Activated CD8-positive, alpha-beta memory T cell treated with anti-CD3 and anti-CD28 coated beads, Interleukin-2, amount 10 ng/mL, durations not matched to agents 7 days and 5 days (primary cell): ENCODE measurements around the gene HIC2. TPM values are rescaled to one million over a fixed set of nuclear protein-coding genes. Genes with fewer than 3 reads are reported as not detected.
A peak's percentile ranks its signal among the peaks of the same experiment; 100 is the strongest.
"Not testable (repeated sequence)": the region's sequence is repeated elsewhere in the genome, so short reads cannot be mapped to it uniquely, and the experiment has no call there.

ENCODE experiments used
- ATAC-seq: fragments of 150-1000 bp; cut with Tn5 transposase; one replicate; pipeline ENCODE4 v1.10.0; 2021; ENCODE audit warnings: moderate library complexity
- CTCF ChIA-PET: fragments of 350-600 bp; sonication (Branson Sonifier 250); formaldehyde crosslinking; loops from one replicate; lab custom pipeline; 2021; ENCODE audit warnings: antibody characterized with exemption; lab: Charles Lee
- DNase-seq: peaks from one replicate; pipeline ENCODE4 v3.0.0-alpha.2; 2020
- H3K27ac Mint-ChIP-seq: one replicate; pipeline ENCODE4 v1.8.0; 2021; ENCODE audit warnings: mild to moderate bottlenecking, mixed read lengths
- H3K27me3 Mint-ChIP-seq: one replicate; pipeline ENCODE4 v1.8.0; 2021; ENCODE audit warnings: mixed read lengths
- H3K36me3 Mint-ChIP-seq: one replicate; pipeline ENCODE4 v1.8.0; 2021; ENCODE audit warnings: mild to moderate bottlenecking, mixed read lengths
- H3K4me1 Mint-ChIP-seq: one replicate; pipeline ENCODE4 v1.8.0; 2021; ENCODE audit warnings: mixed read lengths
- H3K4me3 Mint-ChIP-seq: one replicate; pipeline ENCODE4 v1.8.0; 2021; ENCODE audit warnings: mild to moderate bottlenecking, moderate library complexity, mixed read lengths
- H3K9me3 Mint-ChIP-seq: one replicate; pipeline ENCODE4 v1.8.0; 2022; ENCODE audit warnings: low read depth, mixed read lengths
- total RNA-seq, 2 experiments: library from RNA; stranded (reverse); gene quantifications; one replicate each; pipeline ENCODE4 v1.2.3, GENCODE V29; 2021

The HIC2 gene
- total RNA-seq, 2 experiments from 2014 or later = 4.2 to 4.4 TPM

DNA sequence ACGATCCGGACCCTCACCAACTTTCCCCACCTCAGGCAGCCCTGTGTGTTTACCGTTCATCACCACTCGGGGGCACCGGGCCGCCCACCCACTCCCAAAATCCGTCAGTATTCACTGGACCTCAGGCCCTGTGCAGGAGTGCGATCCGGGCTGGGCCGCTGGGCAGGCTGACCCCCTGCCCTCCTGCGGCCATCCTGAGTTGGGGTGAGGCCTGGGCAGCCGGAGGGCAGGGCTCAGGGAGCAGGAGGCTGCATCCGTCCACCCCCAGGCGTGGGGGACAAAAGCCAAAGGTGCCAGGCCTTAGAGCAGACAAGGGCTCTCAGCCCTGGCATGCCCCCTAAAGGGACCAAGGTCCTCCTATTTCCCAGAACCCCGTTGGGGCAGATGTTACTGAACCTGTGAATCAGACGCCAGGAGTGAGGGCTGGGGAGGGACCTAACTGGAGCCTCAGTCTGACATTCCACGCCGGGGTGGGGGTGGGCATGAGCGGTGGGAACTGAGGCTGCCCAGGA lies 33.2 kb downstream of the HIC2 start:
- no peaks in the 10 kb centered on the region for H3K9me3 Mint-ChIP-seq
- CTCF ChIA-PET = no interaction called here
- no peak overlapping the region for H3K4me3 Mint-ChIP-seq
- H3K27ac Mint-ChIP-seq = no peak overlapping the region
- no peak for ATAC-seq
- no peaks in the 10 kb centered on the region for H3K4me1 Mint-ChIP-seq
- no peaks in the 10 kb centered on the region for H3K27me3 Mint-ChIP-seq
- H3K36me3 Mint-ChIP-seq = no peaks in the 10 kb centered on the region
- DNase-seq = peak; percentile 8

DNA sequence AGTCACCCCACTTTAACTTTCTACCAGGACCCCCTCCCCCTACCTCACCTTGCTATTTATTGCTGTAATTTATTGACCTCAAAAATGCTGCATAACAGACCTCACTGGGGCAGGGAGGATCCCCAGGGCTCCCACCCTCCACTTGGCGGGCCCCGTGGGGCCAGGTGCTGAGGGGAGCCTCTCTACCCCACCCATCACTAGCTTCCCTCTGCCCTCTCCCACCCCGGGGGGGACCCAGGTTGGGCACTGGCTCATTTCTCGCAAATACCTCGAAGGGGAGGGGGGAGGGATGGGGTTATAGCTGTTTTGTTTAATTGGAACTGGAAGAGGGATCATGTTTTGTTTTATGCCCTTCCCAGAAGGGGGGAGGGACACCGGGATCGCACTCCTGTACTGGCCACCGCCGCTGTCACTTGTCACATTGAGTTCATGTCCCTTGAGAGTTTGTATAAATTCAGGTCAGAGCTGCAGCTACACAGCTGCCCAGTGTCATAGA lies 33.7 kb downstream of the HIC2 start:
- H3K36me3 Mint-ChIP-seq = no peaks in the 10 kb centered on the region
- H3K4me3 Mint-ChIP-seq = no peak overlapping the region
- no peaks in the 10 kb centered on the region for H3K4me1 Mint-ChIP-seq
- H3K27ac Mint-ChIP-seq = no peak overlapping the region
- no peaks in the 10 kb centered on the region for H3K27me3 Mint-ChIP-seq
- ATAC-seq (no peak), DNase-seq (peak; percentile 22)
- H3K9me3 Mint-ChIP-seq = no peaks in the 10 kb centered on the region
- CTCF ChIA-PET = no interaction called here

DNA sequence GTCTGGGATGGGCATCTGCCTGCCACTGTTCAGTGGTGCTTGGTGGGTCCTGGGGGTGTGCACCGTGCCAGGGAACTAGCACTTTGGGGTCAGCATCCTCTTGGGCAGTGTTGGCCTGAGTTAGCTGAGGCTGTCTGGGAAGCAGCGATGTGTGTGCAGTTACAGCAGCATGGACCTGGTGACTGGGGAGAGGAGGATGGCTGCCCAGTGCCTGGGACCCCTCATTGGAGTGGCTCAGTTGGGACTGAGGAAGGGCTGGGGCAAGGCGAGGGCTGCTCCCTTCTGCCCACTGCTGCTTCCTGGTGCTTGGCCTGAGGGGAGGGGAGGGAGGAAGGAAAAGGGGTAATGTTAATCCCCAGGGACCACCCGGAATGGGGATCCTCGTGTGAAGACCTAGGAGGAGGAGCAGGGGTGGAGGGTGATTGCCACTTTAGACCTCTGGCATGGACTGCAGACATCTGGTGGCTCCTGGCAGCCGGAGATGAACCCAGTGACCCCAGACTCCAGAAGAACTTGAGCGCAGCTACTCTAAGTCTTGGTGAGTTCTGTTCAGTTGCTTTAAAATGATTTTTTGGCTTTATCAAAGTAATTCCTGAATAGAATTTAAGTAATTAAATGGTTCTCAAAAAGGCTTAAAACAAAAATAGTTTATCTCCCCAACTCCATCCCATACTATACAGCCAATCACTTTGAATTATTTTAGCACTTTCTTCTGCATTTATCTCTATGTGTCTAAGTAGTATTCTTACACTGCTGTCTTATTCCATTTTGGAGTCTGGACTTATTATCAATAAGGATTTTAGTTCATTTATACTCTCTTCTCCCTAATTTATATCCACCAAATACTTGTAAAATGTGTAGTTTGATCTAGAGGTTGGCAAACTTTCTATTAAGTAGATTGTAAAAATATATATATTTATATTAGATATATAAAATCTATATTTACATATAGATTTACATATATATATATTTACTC lies 34.7 kb downstream of the HIC2 start:
- no peak overlapping the region for H3K4me3 Mint-ChIP-seq
- no peak for ATAC-seq
- no peaks in the 10 kb centered on the region for H3K9me3 Mint-ChIP-seq
- no peaks in the 10 kb centered on the region for H3K27me3 Mint-ChIP-seq
- DNase-seq = peak; percentile 23
- H3K36me3 Mint-ChIP-seq = no peaks in the 10 kb centered on the region
- H3K4me1 Mint-ChIP-seq = no peaks in the 10 kb centered on the region
- CTCF ChIA-PET = no interaction called here
- no peak overlapping the region for H3K27ac Mint-ChIP-seq

DNA sequence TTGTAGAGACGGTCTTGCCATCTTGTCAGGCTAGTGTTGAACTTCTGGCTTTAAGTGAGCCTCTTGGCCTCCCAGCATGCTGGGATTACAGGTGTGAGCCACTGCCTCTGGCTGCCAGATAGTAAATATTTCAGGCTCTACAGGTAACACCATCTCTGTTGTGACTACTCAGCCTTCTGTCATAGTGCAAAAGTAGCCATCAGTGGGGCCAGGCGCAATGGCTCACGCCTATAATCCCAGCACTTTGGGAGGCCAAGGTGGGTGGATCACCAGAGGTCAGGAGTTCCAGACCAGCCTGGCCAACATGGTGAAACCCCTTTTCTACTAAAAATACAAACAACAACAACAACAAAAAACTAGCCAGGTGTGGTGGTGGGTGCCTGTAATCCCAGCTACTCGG lies 35.5 kb downstream of the HIC2 start:
- peak; percentile 29 for DNase-seq
- H3K9me3 Mint-ChIP-seq, H3K27me3 Mint-ChIP-seq, H3K27ac Mint-ChIP-seq, H3K36me3 Mint-ChIP-seq, CTCF ChIA-PET, H3K4me3 Mint-ChIP-seq, ATAC-seq, H3K4me1 Mint-ChIP-seq: not testable (repeated sequence)

DNA sequence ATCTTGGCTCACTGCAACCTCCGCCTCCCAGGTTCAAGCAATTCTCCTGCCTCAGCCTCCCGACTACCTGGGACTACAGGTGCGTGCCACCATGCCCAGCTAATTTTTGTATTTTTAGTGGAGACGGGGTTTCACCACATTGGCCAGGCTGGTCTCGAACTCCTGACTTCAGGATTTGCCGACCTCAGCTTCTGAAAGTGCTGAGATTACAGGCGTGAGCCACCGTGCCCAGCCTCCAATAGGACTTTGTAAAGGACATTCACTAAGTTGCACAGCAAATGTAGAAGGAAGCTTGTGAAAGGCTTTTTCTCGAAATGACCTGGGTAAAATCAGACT lies 37.8 kb downstream of the HIC2 start:
- DNase-seq, H3K4me3 Mint-ChIP-seq, H3K9me3 Mint-ChIP-seq, H3K36me3 Mint-ChIP-seq, H3K27ac Mint-ChIP-seq, H3K27me3 Mint-ChIP-seq, H3K4me1 Mint-ChIP-seq, CTCF ChIA-PET, ATAC-seq: not testable (repeated sequence)

DNA sequence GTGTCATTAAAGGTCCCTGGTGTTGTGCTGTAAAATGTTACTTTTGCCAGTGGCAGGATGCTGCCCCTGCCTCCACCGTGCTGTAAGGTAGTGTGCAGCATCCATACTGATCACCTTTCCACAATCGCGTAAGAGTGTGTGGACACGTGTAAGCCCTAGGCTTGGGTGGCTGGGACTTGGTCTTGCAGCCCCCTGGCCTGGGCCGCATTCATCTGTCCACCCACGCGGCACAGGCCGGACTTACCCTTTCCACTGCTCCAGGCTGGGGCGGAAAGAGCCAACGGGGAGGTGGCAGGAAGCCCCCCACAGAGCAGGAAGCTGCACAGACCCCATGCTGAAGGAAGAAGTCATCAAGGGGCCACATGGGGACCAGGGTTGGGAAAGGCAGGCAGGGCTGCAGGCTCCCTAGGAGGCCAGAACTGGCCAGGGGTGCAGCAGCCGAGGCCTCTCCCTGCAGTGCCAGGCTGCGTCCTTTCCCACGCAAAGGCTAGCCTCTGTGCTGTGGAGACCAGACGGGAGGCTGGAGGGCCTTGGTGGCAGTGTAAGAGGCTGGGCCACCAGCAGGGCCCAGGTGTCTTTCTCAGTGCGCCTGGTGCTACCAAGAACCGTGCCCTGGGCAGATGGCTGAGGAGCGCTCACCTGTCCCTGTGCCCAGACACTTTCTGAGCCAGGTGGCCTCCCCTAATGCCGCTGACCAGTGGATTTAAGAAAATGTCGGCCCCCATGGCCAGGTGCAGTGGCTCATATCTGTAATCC lies 38.3 kb downstream of the HIC2 start:
- no peaks in the 10 kb centered on the region for H3K27me3 Mint-ChIP-seq
- H3K4me3 Mint-ChIP-seq = no peak overlapping the region
- no peaks in the 10 kb centered on the region for H3K4me1 Mint-ChIP-seq
- no peaks in the 10 kb centered on the region for H3K9me3 Mint-ChIP-seq
- no peaks in the 10 kb centered on the region for H3K36me3 Mint-ChIP-seq
- CTCF ChIA-PET = no interaction called here
- H3K27ac Mint-ChIP-seq = no peak overlapping the region
- no peak for DNase-seq
- no peak for ATAC-seq

DNA sequence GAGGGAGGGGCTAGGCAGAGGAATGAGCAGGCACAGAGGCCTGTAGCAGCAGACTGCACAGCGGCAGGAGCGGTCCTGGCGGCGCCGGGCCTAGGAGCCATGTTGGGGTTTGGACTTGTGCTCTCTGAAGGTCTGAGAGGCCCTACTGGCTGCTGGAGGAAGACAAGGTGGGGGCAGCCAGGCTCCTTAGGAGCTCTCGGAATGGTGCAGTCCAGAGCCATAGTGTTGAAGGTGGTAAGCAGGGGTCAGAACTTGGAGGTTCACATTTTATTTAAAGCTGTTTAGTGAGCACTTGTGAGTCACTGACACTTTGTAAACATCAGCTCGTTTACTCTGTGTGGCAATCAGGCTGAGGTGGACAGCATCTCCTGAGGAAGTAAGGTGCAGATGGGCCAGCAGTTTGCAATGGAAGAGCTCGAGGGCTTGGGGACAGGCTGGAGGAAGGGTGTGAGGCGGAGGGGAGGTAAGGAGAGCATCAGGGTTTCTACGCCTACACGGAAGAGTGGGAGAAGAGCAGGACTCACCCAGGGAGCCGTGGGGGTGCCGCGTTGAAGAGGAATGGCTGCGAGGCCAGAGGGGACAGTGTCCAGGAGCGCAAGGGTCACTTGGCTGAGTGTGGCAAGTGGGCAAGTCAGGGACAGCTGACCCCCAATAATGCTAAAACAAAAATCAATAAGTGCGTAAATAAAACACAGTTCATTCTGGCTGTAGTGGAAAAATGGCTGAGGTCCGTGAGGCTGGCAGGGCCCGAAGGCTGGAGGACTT lies 40.0 kb downstream of the HIC2 start:
- no peaks in the 10 kb centered on the region for H3K27me3 Mint-ChIP-seq
- H3K4me1 Mint-ChIP-seq = no peaks in the 10 kb centered on the region
- ATAC-seq = no peak
- CTCF ChIA-PET = no interaction called here
- DNase-seq = no peak
- H3K4me3 Mint-ChIP-seq = no peak overlapping the region
- no peaks in the 10 kb centered on the region for H3K9me3 Mint-ChIP-seq
- no peak overlapping the region for H3K27ac Mint-ChIP-seq
- H3K36me3 Mint-ChIP-seq = no peaks in the 10 kb centered on the region

DNA sequence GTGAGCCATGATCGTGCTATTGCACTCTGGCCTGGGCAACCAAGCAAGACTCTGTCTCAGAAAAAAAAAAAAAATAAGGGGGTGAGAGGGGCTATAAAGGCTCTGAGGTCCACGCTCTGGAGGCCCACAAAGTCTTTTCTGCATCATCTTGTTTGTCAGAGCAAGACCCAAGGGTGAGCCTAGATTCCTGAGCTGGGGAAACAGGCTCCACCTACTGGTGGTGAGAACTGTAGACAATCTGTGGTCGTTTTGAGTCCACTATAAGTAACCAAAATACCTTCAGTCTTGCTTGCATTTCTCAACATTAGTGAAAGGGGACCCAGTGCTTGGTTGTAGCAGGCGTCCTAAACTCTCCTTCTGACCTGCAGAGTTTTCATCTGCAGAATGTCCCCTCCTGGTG lies 45.5 kb downstream of the HIC2 start:
- H3K4me1 Mint-ChIP-seq, H3K36me3 Mint-ChIP-seq, H3K9me3 Mint-ChIP-seq, H3K27me3 Mint-ChIP-seq, H3K27ac Mint-ChIP-seq, H3K4me3 Mint-ChIP-seq, CTCF ChIA-PET, ATAC-seq, DNase-seq: not testable (repeated sequence)

DNA sequence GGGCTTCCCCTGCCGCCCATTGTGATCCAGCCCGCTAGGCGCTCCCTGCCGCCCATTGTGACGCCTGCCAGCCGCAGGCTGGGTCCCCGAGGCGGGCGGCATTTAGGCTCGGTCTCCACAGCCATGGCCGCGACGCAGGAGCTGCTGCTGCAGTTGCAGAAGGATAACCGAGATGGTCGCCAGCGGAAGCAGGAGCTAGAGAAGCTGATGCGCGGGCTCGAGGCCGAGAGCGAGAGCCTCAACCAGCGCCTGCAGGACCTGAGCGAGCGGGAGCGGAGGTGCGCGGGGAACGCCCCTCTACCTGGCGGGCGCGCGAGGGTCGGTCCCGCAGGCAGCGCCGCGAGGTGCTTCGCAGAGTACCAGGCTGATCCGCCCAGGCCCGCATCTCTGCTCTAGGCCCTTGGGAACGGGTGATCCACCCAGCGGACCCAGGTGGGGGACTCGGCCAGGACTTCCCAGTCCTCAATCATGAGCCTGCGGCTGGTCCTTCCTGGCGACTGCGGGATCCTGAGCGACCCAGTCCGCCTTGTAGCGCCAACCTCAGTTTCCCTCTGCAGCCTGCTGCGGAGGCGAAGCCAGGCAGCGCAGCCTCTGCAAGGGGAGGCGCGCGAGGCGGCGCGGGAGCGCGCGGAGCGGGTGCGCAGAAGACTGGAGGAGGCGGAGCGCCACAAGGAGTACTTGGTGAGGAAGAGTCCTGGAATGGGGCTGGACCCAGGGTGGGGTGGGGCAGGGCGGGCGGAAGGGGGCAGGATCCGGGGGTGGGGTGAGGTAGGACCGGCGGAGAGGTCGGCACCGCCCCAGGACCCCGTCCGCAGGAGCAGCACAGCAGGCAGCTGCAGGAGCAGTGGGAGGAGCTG lies 50.4 kb downstream of the HIC2 start, which contains the start of gene TMEM191C:
TMEM191C (plus strand) TSS at position 51 of the 857 bp plus-strand sequence; CDS start at position 124, 73 bp downstream.
- H3K27me3 Mint-ChIP-seq, H3K4me1 Mint-ChIP-seq, DNase-seq, H3K9me3 Mint-ChIP-seq, H3K36me3 Mint-ChIP-seq, CTCF ChIA-PET: not testable (repeated sequence)
- ATAC-seq = peak; percentile 4
- Mint-ChIP-seq H3K27ac (peak within 1 kb of the TSS; percentile 95), H3K4me3 (peak within 1 kb of the TSS; percentile 79)

DNA sequence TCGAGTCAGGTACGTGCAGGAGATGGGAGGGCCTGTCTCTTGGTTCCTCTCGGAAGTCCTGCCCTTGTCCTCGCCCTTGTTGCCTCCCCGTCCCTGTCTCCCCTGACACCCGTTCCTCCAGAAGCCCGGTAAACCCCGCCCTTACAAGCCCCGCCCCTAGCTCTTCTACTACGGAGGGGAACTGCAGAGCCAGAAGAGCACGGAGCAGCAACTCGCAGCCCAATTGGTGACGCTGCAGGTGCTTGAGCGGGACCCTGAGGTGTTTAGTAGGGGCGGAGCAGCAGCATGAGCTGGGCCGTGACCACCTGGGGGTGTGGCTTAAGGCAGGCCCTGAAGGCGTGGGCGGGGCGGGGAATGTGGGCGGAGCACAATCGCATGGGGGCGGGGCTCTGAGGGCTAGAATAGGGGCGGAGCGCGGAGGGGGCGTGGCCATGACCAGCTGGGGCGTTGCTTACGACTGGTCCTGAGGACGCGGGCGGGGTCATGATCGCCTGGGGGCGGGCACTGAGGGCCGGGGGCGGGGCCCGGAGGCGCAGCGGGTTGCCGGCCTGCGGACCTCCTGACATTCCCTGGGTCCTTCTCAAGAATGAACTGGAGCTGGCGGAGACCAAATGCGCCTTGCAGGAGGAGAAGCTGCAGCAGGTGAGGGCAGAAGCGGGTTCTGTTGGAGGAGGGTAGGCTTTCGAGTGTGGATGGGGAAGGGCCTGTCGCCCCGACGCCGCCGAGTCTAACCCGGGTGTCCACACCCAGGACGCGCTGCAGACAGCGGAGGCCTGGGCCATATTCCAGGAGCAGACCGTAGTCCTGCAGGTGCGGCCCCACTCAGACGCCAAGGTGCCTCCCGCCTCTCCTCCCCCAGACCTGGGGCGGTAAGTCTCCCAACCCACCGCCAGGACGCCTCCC lies 51.3 kb downstream of the HIC2 start:
- H3K9me3 Mint-ChIP-seq, H3K27me3 Mint-ChIP-seq, H3K36me3 Mint-ChIP-seq, H3K4me1 Mint-ChIP-seq, CTCF ChIA-PET: not testable (repeated sequence)
- peak; percentile 92 for ATAC-seq
- Mint-ChIP-seq H3K4me3 (peak overlapping the region; percentile 79), H3K27ac (peak overlapping the region; percentile 95)
- DNase-seq = peak; percentile 96

DNA sequence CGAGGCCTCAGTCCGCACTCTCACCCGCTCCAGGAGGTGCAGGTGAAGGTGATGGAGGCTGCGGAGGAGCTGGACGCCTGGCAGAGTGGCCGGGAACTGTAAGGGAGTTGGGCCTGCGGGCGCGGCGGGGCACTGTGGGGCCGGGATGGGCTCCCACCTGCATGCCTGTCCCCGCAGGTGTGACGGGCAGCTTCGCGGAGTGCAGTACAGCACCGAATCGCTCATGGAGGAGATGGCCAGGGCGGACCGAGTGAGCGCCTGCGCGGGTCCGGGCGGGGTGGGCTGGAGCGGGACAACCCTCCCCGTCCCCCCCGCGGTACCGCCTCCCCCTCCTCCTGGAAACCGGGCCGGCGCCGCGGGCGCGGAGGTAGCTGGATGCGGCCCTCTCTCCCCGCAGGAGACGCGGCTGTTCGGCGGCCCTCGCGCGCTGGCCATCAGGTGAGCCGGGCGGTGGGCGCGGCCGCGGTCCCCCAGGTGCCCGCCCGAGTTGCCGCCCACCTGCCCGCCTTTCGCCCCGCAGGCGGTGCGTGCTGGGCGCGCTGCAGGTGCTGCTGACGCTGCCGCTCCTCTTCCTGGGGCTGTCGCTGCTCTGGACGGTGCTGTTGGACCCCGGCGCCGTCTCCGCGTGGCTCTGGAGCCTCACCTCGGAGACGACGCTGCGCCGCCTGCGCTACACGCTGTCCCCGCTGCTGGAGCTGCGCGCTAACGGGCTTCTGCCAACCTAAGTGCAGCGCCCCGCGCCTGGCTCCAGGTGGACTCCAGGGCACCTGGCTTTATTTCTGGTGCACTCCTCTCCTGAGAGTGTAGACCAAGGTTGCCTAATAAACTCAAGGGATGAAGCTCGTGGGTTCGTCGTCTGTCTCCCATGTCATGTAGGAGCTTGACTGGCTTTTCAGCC lies 52.2 kb downstream of the HIC2 start:
- not testable (repeated sequence) for ATAC-seq, DNase-seq

More for the DNA sequence above, 52.2 kb downstream of the HIC2 start:
- CTCF ChIA-PET, H3K27ac Mint-ChIP-seq, H3K4me3 Mint-ChIP-seq, H3K36me3 Mint-ChIP-seq, H3K4me1 Mint-ChIP-seq, H3K9me3 Mint-ChIP-seq, H3K27me3 Mint-ChIP-seq: not testable (repeated sequence)
